Aorta (tissue), 5 donors: ENCODE measurements around the gene TGFB2. TPM values are rescaled to one million over a fixed set of nuclear protein-coding genes. Genes with fewer than 3 reads are reported as not detected.
A peak's percentile ranks its signal among the peaks of the same experiment; 100 is the strongest.

ENCODE experiments used
- ATAC-seq: fragments of 200-7000 bp; cut with Tn5 transposase; one replicate; pipeline ENCODE4 v1.9.1; 2022; ENCODE audit warnings: moderate library complexity; ENCODE audit not compliant: low FRiP score
- DNase-seq, 2 donors: peaks; one replicate each; pipeline ENCODE4 v3.0.0-alpha.2; 2020
- H3K27ac ChIP-seq, 2 donors: one replicate each; pipeline ENCODE4 v1.5.1; 2013; ENCODE audit warnings: low read length in 2 of 2, mild to moderate bottlenecking in 2 of 2, moderate library complexity in 2 of 2, control low read depth in 1 of 2, inconsistent platforms in 1 of 2, low read depth in 1 of 2
- H3K27me3 ChIP-seq, 2 donors: one replicate each; pipeline ENCODE4 v1.6.1; 2013; ENCODE audit warnings: control low read depth in 1 of 2, low read length in 1 of 2, mild to moderate bottlenecking in 1 of 2, moderate library complexity in 1 of 2; ENCODE audit not compliant: insufficient read depth in 2 of 2, control insufficient read depth in 1 of 2
- H3K36me3 ChIP-seq, 2 donors: one replicate each; pipeline ENCODE4 v1.6.1; 2013; ENCODE audit warnings: control low read depth in 1 of 2, low read length in 1 of 2, mild to moderate bottlenecking in 1 of 2; ENCODE audit not compliant: insufficient read depth in 2 of 2, control insufficient read depth in 1 of 2
- H3K4me1 ChIP-seq, 2 donors: one replicate each; pipeline ENCODE4 v1.6.1; 2013; ENCODE audit warnings: low read length in 2 of 2, control low read depth in 1 of 2, mild to moderate bottlenecking in 1 of 2, moderate library complexity in 1 of 2; ENCODE audit not compliant: insufficient read depth in 2 of 2, control insufficient read depth in 1 of 2
- H3K4me3 ChIP-seq, 2 donors: one replicate each; pipeline ENCODE4 v1.5.1; 2013; ENCODE audit warnings: low read length in 2 of 2, control low read depth in 1 of 2, mild to moderate bottlenecking in 1 of 2
- H3K9me3 ChIP-seq: one replicate; pipeline ENCODE4 v1.6.1; 2013; ENCODE audit warnings: mild to moderate bottlenecking, low read length; ENCODE audit not compliant: control insufficient read depth
- WGBS, 2 donors: extraction: QIAGEN DNeasy Blood & Tissue Kit; methylation state at CpG; one replicate each; pipeline ENCODE4 v1.1.7; 2013; 5-methylcytosine and 5-hydroxymethylcytosine counted together
- intact Hi-C, 2 donors: fragments of 100-400 bp; cut with DNase I; formaldehyde crosslinking; loops; one replicate each; pipeline versions ENCODE4 v1.14.2 to v1.15.0; 2022
- long read RNA-seq, 2 donors: library from polyadenylated mRNA; unstranded; transcript quantifications; one replicate each; pipeline ENCODE4 v2.0.0, GENCODE V29; 2020 to 2021
- polyA plus RNA-seq, 2 donors: library from polyadenylated mRNA; stranded (reverse); fragments of 200-250 nt; gene quantifications; one replicate each; pipeline ENCODE4 v1.2.3, GENCODE V29; 2013
- total RNA-seq, 2 donors: library from RNA; stranded (reverse); fragmentation: NEBNext Ultra II Directional; extraction: Animal tissue kit (Norgen Biotek cat#: 25700); gene quantifications; one replicate each; pipeline ENCODE4 v1.2.1, GENCODE V29; 2021
- donor health status: healthy with polysubstance abuse.
- donor health status: Bipolar disorder and iron deficiency.
- donor health status: DM: no; HTN: no; CAD: no.
- donor health status: DM: no; HTN: no; CAD: no.
- donor health status: DM: yes; HTN: yes; CAD: no.

TGFB2 gene
- total RNA-seq (10 to 100 TPM; 15.5 to 18.0 TPM), polyA plus RNA-seq (1 to 10 TPM; 2.2 to 2.6 TPM)
- long read RNA-seq, donor 1, full-length matches to known transcripts = 6 of 17 reads
- long read RNA-seq, donor 1, partial matches to known transcripts = 1 of 17 reads
- long read RNA-seq, donor 1, other reads (novel, unspliced or antisense) = 10 of 17 reads
- long read RNA-seq, donor 2, full-length matches to known transcripts = 5 of 8 reads
- long read RNA-seq, donor 2, partial matches to known transcripts = 2 of 8 reads
- long read RNA-seq, donor 2, other reads (novel, unspliced or antisense) = 1 of 8 reads

DNA sequence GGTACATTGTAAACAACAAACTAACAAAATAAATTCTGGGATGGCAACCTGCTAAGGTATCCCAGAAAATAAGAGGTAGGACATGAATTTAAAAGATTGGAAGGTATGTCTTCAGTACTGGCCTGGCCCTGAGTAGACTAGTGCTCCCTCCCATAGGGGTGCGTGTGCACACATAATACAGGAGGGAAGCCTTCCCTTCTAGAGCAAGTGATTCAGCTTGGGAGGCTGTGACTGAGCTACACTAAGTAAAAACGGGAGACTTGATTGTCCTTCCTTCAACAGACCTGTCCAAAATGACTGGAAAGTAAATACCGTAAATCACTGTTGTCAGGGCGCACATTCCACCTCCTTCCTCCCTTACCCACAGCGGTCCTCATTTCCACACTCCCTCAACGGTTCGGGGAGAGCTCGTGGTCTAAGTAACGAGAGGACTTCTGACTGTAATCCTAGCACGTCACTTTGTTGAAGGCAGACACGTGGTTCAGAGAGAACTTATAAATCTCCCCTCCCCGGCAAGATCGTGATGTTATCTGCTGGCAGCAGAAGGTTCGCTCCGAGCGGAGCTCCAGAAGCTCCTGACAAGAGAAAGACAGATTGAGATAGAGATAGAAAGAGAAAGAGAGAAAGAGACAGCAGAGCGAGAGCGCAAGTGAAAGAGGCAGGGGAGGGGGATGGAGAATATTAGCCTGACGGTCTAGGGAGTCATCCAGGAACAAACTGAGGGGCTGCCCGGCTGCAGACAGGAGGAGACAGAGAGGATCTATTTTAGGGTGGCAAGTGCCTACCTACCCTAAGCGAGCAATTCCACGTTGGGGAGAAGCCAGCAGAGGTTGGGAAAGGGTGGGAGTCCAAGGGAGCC, at the start of gene TGFB2:
TGFB2 (plus strand) TSS at position 523 of the 859 bp plus-strand sequence. CDS start 1,366 bp downstream, outside the sequence.
- Histone ChIP-seq H3K4me3 (peak within 1 kb of the TSS; percentile 90 to 92), H3K27me3 (no peaks in the 10 kb centered on the region), H3K9me3 (no peaks in the 10 kb centered on the region), H3K27ac (peak within 1 kb of the TSS; percentile 63 to 96), H3K4me1 (peaks cover 0 to 2% of the 10 kb centered on the region in 2 donors), H3K36me3 (no peaks in the 10 kb centered on the region)
- WGBS, 2 donors = 0 to 1% methylated on average over 22 of the region's 22 CpGs
- ATAC-seq (peak; percentile 80), DNase-seq (peak; percentile 63 to 69)
- intact Hi-C loops = loop anchor here (5.0 to 10.0 kb wide), 11 partner anchors 117 to 960 kb away; partner anchors contain the start of gene LYPLAL1 (in 1 of the 2)

DNA sequence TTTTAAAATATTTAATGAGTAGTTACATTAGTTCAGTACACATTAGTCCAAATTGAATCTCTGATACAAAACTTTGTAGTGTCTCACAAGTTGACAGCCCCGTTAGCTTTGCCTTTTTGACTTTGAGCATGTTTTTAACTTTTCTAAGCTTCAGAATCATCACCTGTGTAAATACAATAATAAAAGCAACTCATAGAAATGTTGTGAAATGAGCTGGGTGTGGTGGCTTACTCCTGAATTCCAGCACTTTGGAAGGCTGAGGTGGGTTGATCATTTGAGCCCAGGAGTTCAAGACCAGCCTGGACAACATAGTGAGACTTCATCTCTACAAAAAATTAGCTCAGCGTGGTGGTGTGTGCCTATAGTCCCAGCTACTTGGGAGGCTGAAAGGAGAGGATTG, 49.0 kb upstream of the TGFB2 start:
- 92 to 96% methylated on average over 2 of the region's 2 CpGs for WGBS, 2 donors
- no peak overlapping the region for H3K27ac ChIP-seq
- intact Hi-C loops = no loop called here
- no peak overlapping the region for H3K4me3 ChIP-seq
- H3K4me1 ChIP-seq = no peaks in the 10 kb centered on the region
- DNase-seq (no peak), ATAC-seq (no peak)
- peaks cover 1 to 3% of the 10 kb centered on the region in 2 donors for H3K36me3 ChIP-seq
- H3K27me3 ChIP-seq = no peaks in the 10 kb centered on the region
- no peaks in the 10 kb centered on the region for H3K9me3 ChIP-seq

DNA sequence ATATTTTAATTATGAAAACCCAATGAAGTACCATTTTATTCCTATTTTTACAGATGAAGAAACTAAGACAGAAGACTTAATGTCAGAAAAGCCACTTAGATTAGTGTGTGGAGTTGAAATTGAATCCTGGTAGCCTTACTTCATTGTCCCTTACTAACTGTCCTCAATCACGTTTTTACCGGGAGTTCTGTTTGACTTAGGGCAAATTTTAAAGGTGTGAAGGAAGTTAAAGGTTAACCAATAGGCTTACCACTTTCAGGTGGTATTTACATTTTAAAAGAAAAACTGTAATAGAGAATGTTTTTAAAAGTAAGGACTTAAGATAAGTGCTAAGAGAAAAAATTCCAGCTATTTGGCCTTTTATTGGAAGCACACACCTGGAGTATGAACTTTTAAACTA, 47.7 kb upstream of the TGFB2 start:
- no peaks in the 10 kb centered on the region for H3K4me1 ChIP-seq
- H3K4me3 ChIP-seq = no peak overlapping the region
- H3K27ac ChIP-seq = no peak overlapping the region
- no peaks in the 10 kb centered on the region for H3K9me3 ChIP-seq
- WGBS, 2 donors = 77 to 88% methylated on average over 2 of the region's 2 CpGs
- H3K27me3 ChIP-seq = no peaks in the 10 kb centered on the region
- DNase-seq (no peak), ATAC-seq (no peak)
- intact Hi-C loops = no loop called here
- H3K36me3 ChIP-seq = peaks cover 1 to 3% of the 10 kb centered on the region in 2 donors

DNA sequence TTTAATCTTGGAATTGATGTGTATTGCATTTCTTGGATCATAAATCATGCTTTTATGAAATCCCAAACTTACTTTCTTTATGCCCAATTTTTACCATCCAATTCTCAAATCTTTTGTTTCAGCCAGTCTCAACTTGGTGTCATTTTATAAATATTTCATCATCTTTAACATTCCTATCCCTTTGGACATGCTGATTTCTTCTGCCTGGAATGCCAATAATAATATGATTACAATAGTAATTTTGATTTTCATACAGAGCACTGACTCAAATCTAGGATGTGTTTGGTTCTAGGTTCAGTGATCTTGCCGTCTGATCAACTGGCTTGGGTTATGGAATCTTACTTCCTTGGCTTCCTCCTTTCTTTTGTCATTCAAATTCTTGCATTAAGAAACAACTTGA, 47.3 kb upstream of the TGFB2 start:
- intact Hi-C loops = no loop called here
- 69% methylated on average over 1 of the region's 1 CpG for WGBS, 2 donors
- ATAC-seq (no peak), DNase-seq (no peak)
- H3K27ac ChIP-seq = no peak overlapping the region
- no peak overlapping the region for H3K4me3 ChIP-seq
- peaks cover 1 to 3% of the 10 kb centered on the region in 2 donors for H3K36me3 ChIP-seq
- no peaks in the 10 kb centered on the region for H3K27me3 ChIP-seq
- H3K9me3 ChIP-seq = no peaks in the 10 kb centered on the region
- no peaks in the 10 kb centered on the region for H3K4me1 ChIP-seq

DNA sequence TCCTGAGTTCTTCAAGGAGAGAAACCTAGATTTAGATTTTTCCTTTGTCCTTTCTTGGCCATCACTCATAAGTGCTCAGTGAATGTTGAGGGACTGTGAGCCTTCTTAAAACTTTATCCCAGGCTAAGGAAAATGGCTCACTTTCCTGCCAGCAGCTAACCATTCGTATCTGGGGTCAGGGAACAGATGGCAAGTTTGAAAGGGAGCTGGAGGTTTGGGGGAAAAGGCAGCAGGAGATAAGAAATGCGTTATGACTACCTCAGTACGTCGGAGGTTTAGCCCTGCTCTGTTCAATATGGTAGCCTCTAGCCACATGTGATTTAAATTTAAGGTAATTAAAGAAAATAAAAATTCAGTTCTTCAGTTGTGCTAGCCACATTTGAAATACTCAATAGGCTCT, 46.7 kb upstream of the TGFB2 start:
- Histone ChIP-seq H3K36me3 (peaks cover 1 to 3% of the 10 kb centered on the region in 2 donors), H3K27ac (no peak overlapping the region)
- no peak for ATAC-seq

DNA sequence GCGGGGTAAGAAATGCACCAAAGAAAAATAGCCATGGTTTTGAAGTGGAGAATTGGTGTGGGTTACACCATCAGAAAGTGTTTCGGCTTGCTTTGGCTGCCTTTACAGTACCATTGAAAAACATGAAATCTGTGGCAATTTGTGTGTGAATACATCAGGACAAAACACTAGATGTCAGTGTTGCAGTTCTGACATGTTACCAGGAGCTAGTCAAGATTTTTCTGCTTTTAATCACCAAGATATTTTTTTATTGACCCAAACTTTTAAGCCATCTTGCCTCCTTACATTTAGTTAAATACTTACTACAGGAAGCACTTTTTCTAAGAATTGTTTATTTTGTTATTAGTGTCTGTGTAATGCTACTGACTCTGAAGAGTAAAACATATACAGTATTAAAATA, 45.7 kb upstream of the TGFB2 start:
- Histone ChIP-seq H3K4me1 (no peaks in the 10 kb centered on the region), H3K36me3 (peaks cover 0 to 3% of the 10 kb centered on the region in 2 donors), H3K9me3 (no peaks in the 10 kb centered on the region), H3K27ac (no peak overlapping the region), H3K27me3 (no peaks in the 10 kb centered on the region), H3K4me3 (no peak overlapping the region)
- intact Hi-C loops = no loop called here
- no peak for DNase-seq
- 40 to 50% methylated on average over 2 of the region's 2 CpGs for WGBS, 2 donors
- no peak for ATAC-seq

More for the DNA sequence above, 46.7 kb upstream of the TGFB2 start:
- Histone ChIP-seq H3K4me3 (no peak overlapping the region), H3K27me3 (no peaks in the 10 kb centered on the region), H3K4me1 (no peaks in the 10 kb centered on the region), H3K9me3 (no peaks in the 10 kb centered on the region)
- no peak for DNase-seq
- WGBS, 2 donors = 81 to 82% methylated on average over 4 of the region's 4 CpGs
- intact Hi-C loops = no loop called here

DNA sequence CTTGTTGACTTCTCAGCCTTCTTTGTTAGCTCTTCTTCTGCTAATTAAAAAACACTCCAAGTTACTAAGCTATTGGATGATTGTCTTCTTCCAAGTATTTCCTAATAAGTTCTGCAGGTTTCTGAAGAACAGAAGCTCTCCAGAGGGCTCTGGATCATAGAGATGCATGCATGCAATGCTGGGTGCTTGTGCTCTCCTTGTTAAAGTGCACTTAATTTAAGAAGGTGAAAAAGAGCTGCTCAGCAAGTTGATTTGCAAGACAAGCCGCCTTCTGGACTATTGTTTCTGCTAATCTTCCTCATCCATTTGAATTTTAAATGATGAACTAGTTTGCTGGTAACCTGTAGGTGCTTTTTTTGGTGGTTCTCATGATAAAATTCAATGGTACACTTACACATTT, 43.9 kb upstream of the TGFB2 start:
- ATAC-seq (no peak), DNase-seq (no peak)
- intact Hi-C loops = no loop called here
- H3K9me3 ChIP-seq = no peaks in the 10 kb centered on the region
- H3K4me1 ChIP-seq = no peaks in the 10 kb centered on the region
- H3K4me3 ChIP-seq = no peak overlapping the region
- 98 to 100% methylated on average over 1 of the region's 1 CpG for WGBS, 2 donors
- no peak overlapping the region for H3K27ac ChIP-seq
- H3K27me3 ChIP-seq = no peaks in the 10 kb centered on the region
- H3K36me3 ChIP-seq = no peaks in the 10 kb centered on the region

DNA sequence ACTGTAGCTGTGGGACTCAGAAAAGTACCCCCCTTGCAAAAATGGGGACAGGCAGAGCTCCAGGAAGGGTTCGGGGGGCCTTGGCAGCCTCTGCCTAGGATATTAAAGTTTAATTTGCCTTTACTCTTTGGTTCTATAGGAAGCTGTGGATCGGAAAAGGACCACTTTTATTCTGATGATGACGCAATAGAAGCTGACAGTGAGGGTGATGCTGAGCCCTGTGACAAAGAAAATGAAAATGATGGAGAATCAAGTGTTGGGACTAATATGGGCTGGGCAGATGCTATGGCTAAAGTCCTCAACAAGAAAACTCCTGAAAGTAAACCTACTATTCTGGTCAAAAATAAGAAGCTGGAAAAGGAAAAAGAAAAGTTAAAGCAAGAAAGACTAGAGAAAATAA, 43.0 kb upstream of the TGFB2 start:
- no peaks in the 10 kb centered on the region for H3K4me1 ChIP-seq
- no peak overlapping the region for H3K27ac ChIP-seq
- DNase-seq = no peak
- ATAC-seq = no peak
- no peaks in the 10 kb centered on the region for H3K9me3 ChIP-seq
- H3K27me3 ChIP-seq = no peaks in the 10 kb centered on the region
- no peak overlapping the region for H3K4me3 ChIP-seq
- WGBS, 2 donors = 93% methylated on average over 3 of the region's 3 CpGs
- H3K36me3 ChIP-seq = no peaks in the 10 kb centered on the region
- intact Hi-C loops = no loop called here
